Activated T-cell treated with anti-CD3 and anti-CD28 coated beads for 48 hours (primary cell): ENCODE data around the gene SEMA3A.
"Not testable (repeated sequence)": the region's sequence is repeated elsewhere in the genome, so short reads cannot be mapped to it uniquely, and the experiment has no call there.

ENCODE experiments used
- DNase-seq: peaks from one replicate; pipeline ENCODE4 v3.0.0-alpha.2; 2020; ENCODE audit warnings: low read depth

Gene SEMA3A

GRCh38 chr7:84062489-84062901 is 132.1 kb downstream of the SEMA3A start:
- DNase-seq = not testable (repeated sequence)

DNA sequence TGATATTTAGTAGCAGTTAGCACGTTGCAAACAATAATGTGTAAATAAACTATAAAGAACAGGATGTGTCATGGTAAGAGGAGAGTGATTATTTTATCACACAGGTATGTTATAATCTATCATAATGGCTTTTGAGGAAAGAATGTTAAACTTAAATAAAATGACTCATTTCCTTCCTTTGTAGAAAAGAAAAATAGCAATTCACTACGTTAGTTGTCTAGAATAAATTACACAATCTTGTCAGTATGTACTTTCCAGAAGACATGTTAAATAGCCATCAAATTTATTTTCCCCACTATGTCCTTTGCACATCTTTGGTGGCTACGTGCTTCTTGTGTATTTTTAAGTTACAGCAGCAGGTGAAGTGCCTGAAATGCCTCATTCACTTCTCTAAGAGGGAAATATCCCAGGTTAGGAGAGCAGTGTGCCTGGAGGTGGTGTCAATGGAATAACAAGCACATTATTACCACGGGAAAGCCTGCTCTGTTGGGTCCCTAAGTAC is 133.8 kb downstream of the SEMA3A start:
- no peak for DNase-seq

DNA sequence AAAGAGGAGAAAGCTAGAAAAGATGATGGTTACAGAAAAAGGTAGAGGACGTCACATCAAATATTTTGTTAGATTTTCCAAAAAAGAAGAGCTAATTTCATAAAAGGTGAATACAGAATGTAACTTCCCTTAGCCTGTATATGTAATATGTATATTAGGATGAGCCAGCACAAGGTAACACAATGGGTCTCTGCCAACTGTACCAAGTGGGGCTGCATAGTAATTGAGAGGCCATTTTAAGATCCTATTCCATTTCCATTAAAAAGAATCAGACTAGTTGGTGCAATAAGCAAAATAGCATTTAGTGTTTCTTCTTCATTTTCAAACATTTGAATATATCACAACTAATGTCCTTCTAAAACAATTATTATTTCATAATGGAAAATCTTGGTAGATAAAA is 134.6 kb downstream of the SEMA3A start:
- no peak for DNase-seq

- DNase-seq = no peak
Observed at GRCh38 chr7:84058311-84059076, 136.1 kb downstream of the SEMA3A start.

GRCh38 chr7:84057576-84057975 is 137.0 kb downstream of the SEMA3A start:
- DNase-seq = no peak

- no peak for DNase-seq
Observed at GRCh38 chr7:84055904-84056605, 138.5 kb downstream of the SEMA3A start.

DNA sequence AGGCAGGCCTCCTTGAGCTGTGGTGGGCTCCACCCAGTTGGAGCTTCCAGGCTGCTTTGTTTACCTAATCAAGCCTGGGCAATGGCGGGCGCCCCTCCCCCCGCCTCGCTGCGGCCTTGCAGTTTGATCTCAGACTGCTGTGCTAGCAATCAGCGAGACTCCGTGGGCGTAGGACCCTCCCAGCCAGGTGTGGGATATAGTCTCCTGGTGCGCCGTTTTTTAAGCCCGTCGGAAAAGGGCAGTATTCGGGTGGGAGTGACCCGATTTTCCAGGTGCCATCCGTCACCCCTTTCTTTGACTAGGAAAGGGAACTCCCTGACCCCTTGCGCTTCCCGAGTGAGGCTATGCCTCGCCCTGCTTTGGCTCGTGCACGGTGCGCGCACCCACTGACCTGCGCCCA is 139.4 kb downstream of the SEMA3A start:
- DNase-seq = not testable (repeated sequence)

- no peak for DNase-seq
Observed at GRCh38 chr7:84049071-84049836, 145.3 kb downstream of the SEMA3A start.

GRCh38 chr7:84047085-84047484 is 147.5 kb downstream of the SEMA3A start:
- DNase-seq = no peak

DNA sequence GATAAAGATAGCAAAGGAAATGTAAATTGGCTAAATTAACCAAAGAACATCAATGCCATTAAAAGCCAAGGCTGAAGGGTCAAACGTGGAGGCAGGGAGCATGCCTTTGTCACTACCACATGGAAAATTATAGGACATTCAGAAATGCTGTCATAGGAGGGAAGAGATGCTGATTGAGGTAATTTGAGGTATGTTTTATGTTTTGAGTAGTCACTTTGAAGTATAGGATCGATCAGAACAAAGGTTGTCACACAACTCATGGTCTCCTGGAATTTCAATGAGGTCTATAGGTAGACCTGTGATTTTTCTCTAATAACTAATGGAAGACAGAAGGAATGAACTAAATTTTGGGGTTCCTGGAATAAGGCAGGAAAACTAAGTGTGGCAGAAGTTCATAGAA is 149.8 kb downstream of the SEMA3A start:
- no peak for DNase-seq

DNA sequence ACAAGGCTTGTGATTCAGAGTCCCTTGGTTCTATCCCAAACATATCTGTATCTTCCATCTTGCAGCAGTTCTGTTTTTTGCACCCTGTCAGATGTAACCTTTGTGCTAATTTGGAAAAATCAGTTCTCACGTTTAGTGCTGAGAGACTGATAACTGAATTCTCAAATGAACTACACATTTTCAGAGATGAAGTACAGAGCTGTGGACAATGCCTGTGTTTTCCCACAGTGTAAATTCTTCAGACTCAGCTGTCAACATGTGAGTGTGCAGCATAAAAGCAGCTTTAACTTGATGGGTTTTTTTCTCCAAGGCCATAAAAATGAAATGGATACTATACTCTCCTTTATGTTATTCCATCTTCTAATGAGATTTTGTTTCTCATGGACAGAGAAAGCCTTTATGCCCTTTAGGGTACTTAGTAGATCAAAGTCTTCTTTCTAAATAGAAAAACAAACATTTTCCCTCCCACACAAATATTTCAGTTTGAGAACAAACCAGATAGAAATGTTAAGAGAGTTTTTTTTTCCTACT is 150.9 kb downstream of the SEMA3A start:
- no peak for DNase-seq

DNA sequence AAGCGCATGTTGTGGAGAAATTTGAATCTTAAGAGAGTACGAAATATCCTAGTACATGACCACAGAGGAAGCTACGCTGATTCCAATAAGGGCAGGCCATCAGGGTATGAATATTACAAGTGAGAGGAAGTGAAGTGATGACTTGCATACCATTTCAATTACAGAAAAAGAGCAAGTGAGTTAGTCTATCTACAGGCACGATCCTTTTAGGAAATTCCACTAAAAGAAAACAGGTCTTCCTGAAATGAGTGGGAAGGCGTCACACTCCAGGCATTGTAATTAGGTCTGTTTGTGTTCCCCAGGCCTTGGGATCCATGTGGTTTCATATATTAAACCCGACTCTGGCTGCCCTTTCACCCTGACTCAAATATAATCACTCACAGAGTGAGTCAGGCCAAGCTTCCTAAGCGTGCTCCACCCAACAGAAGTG is 152.5 kb downstream of the SEMA3A start:
- DNase-seq = no peak

DNA sequence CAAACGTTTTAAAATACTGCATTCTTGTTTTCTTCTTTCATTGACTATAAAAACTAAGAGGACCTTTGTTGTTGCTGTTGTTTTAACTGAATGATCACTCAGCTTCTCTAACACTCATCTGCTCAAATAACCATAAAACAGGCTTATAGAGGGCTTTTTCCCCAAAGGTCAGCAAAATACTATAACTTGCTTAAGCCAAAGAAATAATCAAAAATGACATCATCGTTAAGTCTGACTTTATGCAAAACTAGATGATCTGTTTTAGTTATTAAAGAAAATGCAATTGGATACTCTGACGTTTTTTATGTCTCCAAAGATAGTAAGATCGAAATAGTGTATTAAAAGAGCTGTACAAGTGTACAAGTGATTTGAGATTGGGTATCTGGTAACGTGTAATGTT is 152.9 kb downstream of the SEMA3A start:
- DNase-seq = no peak

DNA sequence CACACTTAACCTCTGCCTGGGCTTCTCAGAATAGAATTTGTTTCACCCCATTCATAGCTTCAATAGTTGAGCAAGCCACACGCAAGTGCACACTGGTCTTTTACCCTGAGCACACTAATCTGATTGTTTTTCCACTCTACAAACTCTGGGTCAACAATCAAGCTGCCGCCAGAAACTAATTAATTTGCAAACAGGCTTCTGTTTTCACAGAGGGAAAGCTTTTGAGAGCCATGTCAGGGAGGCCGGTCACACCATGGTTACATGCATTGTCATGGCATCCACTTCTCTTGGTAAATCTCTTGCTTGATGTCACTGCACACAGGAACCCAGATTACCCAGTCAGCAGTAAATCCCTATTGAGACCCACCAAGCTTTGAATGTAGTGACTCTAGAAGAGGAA is 154.2 kb downstream of the SEMA3A start:
- no peak for DNase-seq

- DNase-seq = no peak
Observed at GRCh38 chr7:84039432-84039831, 155.2 kb downstream of the SEMA3A start.

DNA sequence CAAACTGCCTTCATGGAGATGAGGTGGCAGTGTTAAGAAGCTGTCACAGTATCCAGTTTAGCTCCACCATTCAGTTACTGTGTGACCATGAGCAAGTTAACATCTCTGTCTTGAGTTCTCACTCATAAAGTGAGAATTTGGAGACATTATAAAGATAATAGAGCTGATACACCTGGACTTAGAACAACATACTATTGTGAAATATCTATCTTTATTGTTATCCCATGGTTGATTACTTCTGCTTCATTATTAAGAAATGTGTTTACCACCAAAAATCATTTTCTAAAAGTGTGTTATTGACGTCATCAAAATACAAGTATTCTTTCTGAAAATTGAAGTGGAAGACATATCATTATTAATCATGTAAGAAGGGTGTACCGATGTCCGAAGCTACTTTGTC is 166.9 kb downstream of the SEMA3A start:
- no peak for DNase-seq

- DNase-seq = no peak
Observed at GRCh38 chr7:84025332-84025927, 169.2 kb downstream of the SEMA3A start.

DNA sequence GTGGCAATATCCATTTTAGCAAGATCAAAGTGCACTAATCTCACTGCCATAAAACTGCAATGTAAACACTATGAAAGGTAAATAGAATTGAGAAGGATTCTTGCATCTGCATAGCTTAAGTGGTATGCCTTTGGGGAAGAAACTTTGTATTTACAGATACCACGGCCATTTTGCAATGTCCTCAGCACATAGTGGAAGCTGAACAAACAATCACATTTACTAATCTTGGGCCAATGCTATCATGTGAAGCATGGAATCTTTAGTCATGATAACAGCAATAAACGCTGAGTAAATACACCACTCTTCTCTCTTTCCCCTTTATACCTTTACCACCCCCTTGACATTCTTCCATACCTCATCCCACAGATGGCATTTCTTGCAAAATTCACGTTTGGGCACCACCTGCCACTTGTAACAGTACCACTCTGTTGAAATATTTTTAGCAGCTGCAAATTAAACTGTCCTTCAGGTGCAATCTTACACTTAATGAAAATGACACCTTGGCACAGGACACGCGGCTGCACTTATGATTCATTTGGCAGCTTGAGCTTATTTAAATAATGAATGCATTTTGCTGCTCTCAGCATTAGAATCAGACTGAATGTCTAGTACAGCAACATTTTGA is 171.8 kb downstream of the SEMA3A start:
- DNase-seq = no peak

GRCh38 chr7:84022009-84022408 is 172.6 kb downstream of the SEMA3A start:
- DNase-seq = no peak

- no peak for DNase-seq
Observed at GRCh38 chr7:84021292-84021908, 173.2 kb downstream of the SEMA3A start.

- no peak for DNase-seq
Observed at GRCh38 chr7:84017651-84018050, 176.9 kb downstream of the SEMA3A start.
